Glutamatergic neuron (in vitro differentiated cells): ENCODE measurements around the gene CEMIP. TPM values are rescaled to one million over a fixed set of nuclear protein-coding genes. Genes with fewer than 3 reads are reported as not detected.

Experiments used
- DNase-seq: peaks from one replicate; pipeline ENCODE4 v3.0.0; 2022
- H3K27ac Mint-ChIP-seq: one replicate; pipeline ENCODE4 v1.8.0; 2020; ENCODE audit warnings: mild to moderate bottlenecking, mixed read lengths, inconsistent platforms; ENCODE audit not compliant: unreplicated experiment
- H3K27me3 Mint-ChIP-seq: one replicate; pipeline ENCODE4 v1.8.0; 2020; ENCODE audit warnings: mild to moderate bottlenecking, moderate library complexity, mixed read lengths, inconsistent platforms; ENCODE audit not compliant: unreplicated experiment
- H3K36me3 Mint-ChIP-seq: one replicate; pipeline ENCODE4 v1.8.0; 2020; ENCODE audit warnings: mild to moderate bottlenecking, mixed read lengths, inconsistent platforms; ENCODE audit not compliant: unreplicated experiment
- H3K4me1 Mint-ChIP-seq: one replicate; pipeline ENCODE4 v1.8.0; 2020; ENCODE audit warnings: mild to moderate bottlenecking, low read depth, mixed read lengths, inconsistent platforms; ENCODE audit not compliant: unreplicated experiment
- H3K4me3 Mint-ChIP-seq: one replicate; pipeline ENCODE4 v1.8.0; 2020; ENCODE audit warnings: mild to moderate bottlenecking, mixed read lengths, inconsistent platforms; ENCODE audit not compliant: unreplicated experiment
- H3K9me3 Mint-ChIP-seq: one replicate; pipeline ENCODE4 v1.8.0; 2020; ENCODE audit warnings: mild to moderate bottlenecking, moderate library complexity, mixed read lengths, inconsistent platforms; ENCODE audit not compliant: unreplicated experiment
- CTCF ChIP-seq: fragments of 200-600 bp; sonication (generic); IDR thresholded peaks from one replicate; pipeline ENCODE4 v1.5.0; 2021; ENCODE audit not compliant: partially characterized antibody, unreplicated experiment
- total RNA-seq: library from RNA; stranded (reverse); fragmentation: NEBNext Ultra II Directional; extraction: Animal tissue kit (Norgen Biotek cat#: 25700); gene quantifications from one replicate; pipeline ENCODE4 v1.2.1, GENCODE V29; 2021; ENCODE audit not compliant: unreplicated experiment

The CEMIP gene
- total RNA-seq, 1 donor from 2014 or later = 0.25 TPM

GRCh38 chr15:80989518-80990478, 210.6 kb downstream of the CEMIP start, which contains the start of gene MESD:
MESD (minus strand) TSS chr15:80989819; CDS start chr15:80989791, 28 bp downstream.
- H3K27me3 Mint-ChIP-seq = peaks cover 6% of the 10 kb centered on the region
- peak within 1 kb of the TSS; percentile 99 for H3K4me3 Mint-ChIP-seq
- H3K27ac Mint-ChIP-seq = peak within 1 kb of the TSS; percentile 97
- no peaks in the 10 kb centered on the region for H3K36me3 Mint-ChIP-seq
- H3K9me3 Mint-ChIP-seq = peaks cover 6% of the 10 kb centered on the region
- DNase-seq = peak; percentile 99
- no peak for TF ChIP-seq CTCF
- peaks cover 28% of the 10 kb centered on the region for H3K4me1 Mint-ChIP-seq

GRCh38 chr15:80990955-80991354, 211.8 kb downstream of the CEMIP start:
- Mint-ChIP-seq H3K27me3 (peaks cover 4% of the 10 kb centered on the region), H3K4me3 (no peak overlapping the region), H3K27ac (no peak overlapping the region), H3K4me1 (peaks cover 22% of the 10 kb centered on the region), H3K9me3 (peaks cover 6% of the 10 kb centered on the region), H3K36me3 (no peaks in the 10 kb centered on the region)
- no peak for DNase-seq
- no peak for TF ChIP-seq CTCF

GRCh38 chr15:80991421-80991820, 212.3 kb downstream of the CEMIP start:
- TF ChIP-seq CTCF = no peak
- peaks cover 3% of the 10 kb centered on the region for H3K27me3 Mint-ChIP-seq
- no peak overlapping the region for H3K4me3 Mint-ChIP-seq
- peaks cover 6% of the 10 kb centered on the region for H3K9me3 Mint-ChIP-seq
- DNase-seq = no peak
- no peak overlapping the region for H3K27ac Mint-ChIP-seq
- peaks cover 19% of the 10 kb centered on the region for H3K4me1 Mint-ChIP-seq
- H3K36me3 Mint-ChIP-seq = no peaks in the 10 kb centered on the region

- H3K4me1 Mint-ChIP-seq = peaks cover 15% of the 10 kb centered on the region
- peaks cover 3% of the 10 kb centered on the region for H3K27me3 Mint-ChIP-seq
- no peak overlapping the region for H3K4me3 Mint-ChIP-seq
- H3K36me3 Mint-ChIP-seq = no peaks in the 10 kb centered on the region
- H3K27ac Mint-ChIP-seq = no peak overlapping the region
- DNase-seq = no peak
- peaks cover 6% of the 10 kb centered on the region for H3K9me3 Mint-ChIP-seq
- no peak for TF ChIP-seq CTCF
These were observed 212.8 kb downstream of the CEMIP start for GRCh38 chr15:80992006-80992405.

- peaks cover 3% of the 10 kb centered on the region for H3K27me3 Mint-ChIP-seq
- H3K4me1 Mint-ChIP-seq = peaks cover 15% of the 10 kb centered on the region
- H3K36me3 Mint-ChIP-seq = no peaks in the 10 kb centered on the region
- DNase-seq = no peak
- H3K4me3 Mint-ChIP-seq = no peak overlapping the region
- H3K9me3 Mint-ChIP-seq = peaks cover 6% of the 10 kb centered on the region
- no peak overlapping the region for H3K27ac Mint-ChIP-seq
- TF ChIP-seq CTCF = no peak
These were observed 213.3 kb downstream of the CEMIP start for GRCh38 chr15:80992441-80992840.
